Heart left ventricle (tissue), 16 donors: Measurements from ENCODE around the gene NRP1. TPM values are rescaled to one million over a fixed set of nuclear protein-coding genes. Genes with fewer than 3 reads are reported as not detected.

Experiments used
- ATAC-seq, 4 donors: fragments of 200-7000 bp; cut with Tn5 transposase; one replicate each; pipeline ENCODE4 v1.9.1; 2020 to 2022; ENCODE audit warnings: moderate library complexity in 4 of 4, mild to moderate bottlenecking in 3 of 4, moderate number of reproducible peaks in 1 of 4
- DNase-seq, 5 donors: peaks; one replicate each; pipeline ENCODE4 v3.0.0-alpha.2; 2020
- H3K27ac ChIP-seq, 12 donors: fragments of 200-600 bp; sonication (generic) in 4 of 12; one replicate each; pipeline versions ENCODE4 v1.5.0 to v1.8.0; 2016 to 2022; ENCODE audit warnings: mild to moderate bottlenecking in 2 of 12
- H3K27me3 ChIP-seq, 9 donors: fragments of 200-600 bp; sonication (generic) in 2 of 9; one replicate each; pipeline versions ENCODE4 v1.5.1 to v1.8.0; 2016 to 2022; ENCODE audit warnings: mild to moderate bottlenecking in 3 of 9
- H3K36me3 ChIP-seq, 9 donors: fragments of 200-600 bp; sonication (generic) in 2 of 9; one replicate each; pipeline versions ENCODE4 v1.5.0 to v1.8.0; 2018 to 2022; ENCODE audit warnings: mild to moderate bottlenecking in 2 of 9
- H3K4me1 ChIP-seq, 12 donors: fragments of 200-600 bp; sonication (generic) in 4 of 12; one replicate each; pipeline versions ENCODE4 v1.5.0 to v1.8.0; 2016 to 2022; ENCODE audit warnings: mild to moderate bottlenecking in 3 of 12
- H3K4me3 ChIP-seq, 12 donors: fragments of 200-600 bp; sonication (generic) in 4 of 12; one replicate each; pipeline versions ENCODE4 v1.5.0 to v1.8.0; 2017 to 2022; ENCODE audit warnings: mild to moderate bottlenecking in 9 of 12, moderate library complexity in 4 of 12
- H3K9me3 ChIP-seq, 12 donors: fragments of 200-600 bp; sonication (generic) in 4 of 12; one replicate each; pipeline versions ENCODE4 v1.5.0 to v1.8.0; 2016 to 2022; ENCODE audit warnings: mild to moderate bottlenecking in 1 of 12
- POLR2A ChIP-seq, 2 donors: fragments of 450-650 bp; IDR thresholded peaks; one replicate each; pipeline ENCODE4 v1.6.1; 2017; ENCODE audit warnings: antibody characterized with exemption in 2 of 2, mild to moderate bottlenecking in 2 of 2, moderate library complexity in 2 of 2
- WGBS, 4 donors: extraction: QIAGEN DNeasy Blood & Tissue Kit in 2 of 4; methylation state at CpG; one replicate each; pipeline versions ENCODE4 v1.1.5 to v1.1.7; 2013 to 2018; 5-methylcytosine and 5-hydroxymethylcytosine counted together
- intact Hi-C, 10 donors: fragments of 100-400 bp; cut with DNase I; formaldehyde crosslinking; loops; one replicate each; pipeline versions ENCODE4 v1.11.1 to v1.14.2; 2022
- polyA plus RNA-seq, 2 donors: library from polyadenylated mRNA; stranded (reverse); fragments of 200-250 nt; gene quantifications; one replicate each; pipeline ENCODE4 v1.2.3, GENCODE V29; 2013
- total RNA-seq, 9 donors: library from RNA; depleted of rRNA in 2 of 9; stranded (reverse); fragments of >200 nt in 2 of 9; fragmentation: NEBNext Ultra II Directional in 3 of 9; extraction: Animal tissue kit (Norgen Biotek cat#: 25700) in 3 of 9; gene quantifications; one replicate each; pipeline versions ENCODE4 v1.1.0 to v1.2.4, GENCODE V29; 2016 to 2023
- TF ChIP-seq, protein P1 (sequence below), 12 donors: fragments of 200-600 bp; sonication (generic) in 4 of 12; IDR thresholded peaks; one replicate each; pipeline versions ENCODE4 v1.5.0 to v1.8.0; 2018 to 2022; ENCODE audit warnings: antibody characterized with exemption in 12 of 12, mild to moderate bottlenecking in 5 of 12
- donor health status: ischemic (EF 13 %, LVEDD 7.1; RV severe dilation, severe dysfunction).
- donor health status: healthy with polysubstance abuse.
- donor health status: DM: no; HTN: yes; CAD: no.
- donor health status: DM: no; HTN: no; CAD: no.
- donor health status: ischemic (EF 25% LVEDD 6.9; RV normal size, moderate dysfunction).
- donor health status: ischemic (EF 25% LVEDD 5.7; RV mildly dilated, moderate dysfunction).
- donor health status: healthy.
- donor health status: DM: yes; HTN: yes; CAD: no.
- donor health status: ischemic (EF 35%, LVEDD 5.7; RV mildly dilated, moderate dysfunction).
- donor health status: nonischemic (EF 11% LVEDD 7.7; RV severe dilation, severe dysfunction).
- donor health status: DM: yes; HTN: yes; CAD: no.
- donor health status: PGD.
- donor health status: ischemic (EF 29% LVEDD 5.4; RV normal size, mild dysfunction).
- donor health status: nonischemic (EF 23%, LVEDD 6.1; RV moderate dilation, normal function).

The NRP1 gene
- total and polyA plus RNA-seq, 11 donors: 47.1 to 279 (median 152) TPM

DNA sequence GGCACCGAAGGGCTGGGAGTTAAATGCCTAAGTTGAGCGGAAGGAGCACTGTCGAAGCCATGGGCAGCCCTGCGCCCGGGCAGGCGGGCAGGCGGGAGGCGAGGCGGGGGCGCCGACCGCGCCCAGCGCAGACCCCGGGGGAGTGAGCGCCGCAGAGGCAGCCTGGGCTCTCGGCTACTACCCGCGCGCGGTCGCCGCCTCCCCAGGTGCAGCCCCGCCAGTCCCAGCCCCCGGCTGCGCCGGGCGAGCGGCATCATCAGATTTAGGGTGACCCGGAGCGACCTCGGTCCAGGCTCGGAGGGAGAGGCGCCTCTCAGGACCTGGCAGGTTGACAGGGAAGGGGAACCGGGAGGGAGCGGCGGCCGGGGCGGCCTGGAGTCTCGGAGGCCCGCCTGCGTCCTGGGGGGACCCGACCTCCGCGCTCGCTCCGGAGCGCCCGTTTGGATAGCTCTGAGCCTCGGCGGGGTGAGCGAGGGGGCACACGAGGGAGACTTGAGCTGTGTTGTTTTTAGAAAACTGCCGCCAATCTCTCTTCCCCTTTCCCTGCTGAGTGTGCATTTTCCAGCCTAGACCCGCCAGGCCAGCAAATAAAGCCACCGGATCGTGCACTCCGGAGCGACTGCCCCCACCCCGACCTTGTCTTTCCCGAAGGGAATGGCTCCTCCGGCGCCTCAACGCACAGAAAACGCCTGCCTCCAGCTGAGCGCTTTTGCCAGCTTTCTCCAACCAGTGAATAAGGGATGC lies 2.3 kb upstream of the NRP1 start:
- Histone ChIP-seq H3K4me3 (peak overlapping the region; percentile 53 to 92 (median 88)), H3K36me3 (no peaks in the 10 kb centered on the region), H3K4me1 (peaks cover 0 to 33% (median 22%) of the 10 kb centered on the region in 12 donors), H3K9me3 (no peaks in the 10 kb centered on the region), H3K27ac (peak overlapping the region; percentile 95 to 100 (median 98)), H3K27me3 (peaks cover 0 to 5% (median 0%) of the 10 kb centered on the region in 9 donors)
- intact Hi-C loops: loop anchor here in 9 of 10 donors (5.0 to 10.0 kb wide), 20 partner anchors 126 to 1301 kb away; no protein-coding TSS in a partner anchor
- TF ChIP-seq POLR2A (IDR thresholded peaks at IDR 0.05): no peak
- TF ChIP-seq, protein P1, sequence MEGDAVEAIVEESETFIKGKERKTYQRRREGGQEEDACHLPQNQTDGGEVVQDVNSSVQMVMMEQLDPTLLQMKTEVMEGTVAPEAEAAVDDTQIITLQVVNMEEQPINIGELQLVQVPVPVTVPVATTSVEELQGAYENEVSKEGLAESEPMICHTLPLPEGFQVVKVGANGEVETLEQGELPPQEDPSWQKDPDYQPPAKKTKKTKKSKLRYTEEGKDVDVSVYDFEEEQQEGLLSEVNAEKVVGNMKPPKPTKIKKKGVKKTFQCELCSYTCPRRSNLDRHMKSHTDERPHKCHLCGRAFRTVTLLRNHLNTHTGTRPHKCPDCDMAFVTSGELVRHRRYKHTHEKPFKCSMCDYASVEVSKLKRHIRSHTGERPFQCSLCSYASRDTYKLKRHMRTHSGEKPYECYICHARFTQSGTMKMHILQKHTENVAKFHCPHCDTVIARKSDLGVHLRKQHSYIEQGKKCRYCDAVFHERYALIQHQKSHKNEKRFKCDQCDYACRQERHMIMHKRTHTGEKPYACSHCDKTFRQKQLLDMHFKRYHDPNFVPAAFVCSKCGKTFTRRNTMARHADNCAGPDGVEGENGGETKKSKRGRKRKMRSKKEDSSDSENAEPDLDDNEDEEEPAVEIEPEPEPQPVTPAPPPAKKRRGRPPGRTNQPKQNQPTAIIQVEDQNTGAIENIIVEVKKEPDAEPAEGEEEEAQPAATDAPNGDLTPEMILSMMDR (IDR thresholded peaks at IDR 0.05): no peak
- ATAC-seq (peak in 3 of 4 donors; percentile 4 to 30 (median 19)), DNase-seq (peak; percentile 78 to 88 (median 82))
- WGBS, 4 donors: 0 to 1% (median 1%) methylated on average over 20 to 67 of the region's 67 CpGs

DNA sequence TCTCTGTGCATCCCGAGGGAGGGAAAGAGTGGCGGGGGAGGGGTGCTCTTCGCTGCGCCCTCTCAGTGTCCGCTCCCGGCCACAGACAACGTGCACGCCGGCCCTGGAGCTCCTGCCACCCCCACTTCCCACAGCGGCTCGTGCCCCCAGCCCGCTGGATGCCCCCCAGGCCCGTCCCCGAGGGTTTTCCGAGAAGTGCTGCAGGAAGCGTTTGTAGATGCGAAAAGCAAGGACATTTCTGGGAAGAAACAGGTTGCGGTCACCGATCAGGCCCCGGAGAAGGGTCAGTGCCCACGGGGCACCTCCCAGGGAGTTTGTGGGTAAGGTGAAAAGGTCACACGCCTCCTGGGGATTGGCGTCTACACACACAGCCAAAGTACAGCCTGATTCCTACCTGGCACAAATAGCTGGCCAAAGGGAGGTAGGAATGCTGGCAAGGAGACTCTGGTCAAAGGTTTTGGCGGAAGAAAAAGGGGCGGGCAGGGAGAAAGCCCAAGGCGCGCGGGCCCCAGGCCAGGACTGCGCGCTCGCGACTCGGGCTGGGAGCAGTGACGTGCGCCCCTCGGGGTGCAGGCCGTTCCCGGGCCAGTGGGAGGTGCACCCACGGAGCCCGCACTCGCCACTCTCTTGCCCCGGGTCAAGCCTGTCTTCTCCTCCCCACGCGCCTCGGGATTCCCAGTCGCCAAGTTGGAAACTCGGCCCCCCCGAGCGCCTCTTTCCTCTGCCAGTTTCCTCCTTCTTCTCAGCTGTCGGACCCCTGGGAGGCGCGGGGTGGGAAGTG lies 1.5 kb upstream of the NRP1 start:
- DNase-seq (peak; percentile 83 to 91 (median 86)), ATAC-seq (peak; percentile 49 to 63 (median 62))
- Histone ChIP-seq H3K4me1 (peaks cover 4 to 32% (median 17%) of the 10 kb centered on the region in 12 donors), H3K36me3 (no peaks in the 10 kb centered on the region), H3K9me3 (no peaks in the 10 kb centered on the region), H3K27me3 (peaks cover 0 to 5% (median 0%) of the 10 kb centered on the region in 9 donors), H3K4me3 (peak overlapping the region; percentile 53 to 92 (median 88)), H3K27ac (peak overlapping the region; percentile 95 to 100 (median 98))
- WGBS, 4 donors: 0 to 2% (median 1%) methylated on average over 43 to 52 of the region's 52 CpGs
- intact Hi-C loops: loop anchor here in 9 of 10 donors (2.0 to 10.0 kb wide), 23 partner anchors 126 to 1301 kb away; no protein-coding TSS in a partner anchor
- TF ChIP-seq POLR2A (IDR thresholded peaks at IDR 0.05): peak in 1 of 2 donors; percentile 54
- TF ChIP-seq, protein P1 (IDR thresholded peaks at IDR 0.05): peak in 4 of 12 donors; percentile 13 to 37 (median 27)

DNA sequence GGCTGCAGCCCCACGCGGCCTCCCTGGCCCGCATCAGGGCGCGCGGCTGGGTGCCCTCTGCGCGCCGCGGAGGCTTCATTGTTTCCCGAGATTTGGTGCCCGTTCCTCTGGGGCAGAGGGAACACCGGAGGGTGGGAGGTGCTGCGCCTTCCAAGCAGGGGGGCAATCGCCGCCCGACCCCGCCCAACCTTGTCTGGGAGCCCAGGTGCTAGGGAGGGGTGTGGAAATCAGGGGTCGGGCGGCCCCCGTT lies 1.0 kb upstream of the NRP1 start:
- H3K4me1 ChIP-seq: peaks cover 4 to 27% (median 15%) of the 10 kb centered on the region in 12 donors
- intact Hi-C loops: loop anchor here in 9 of 10 donors (2.0 to 10.0 kb wide), 23 partner anchors 127 to 1302 kb away; no protein-coding TSS in a partner anchor
- H3K27ac ChIP-seq: peak overlapping the region; percentile 95 to 100 (median 98)
- DNase-seq (no peak), ATAC-seq (peak in 1 of 4 donors; percentile 3)
- TF ChIP-seq, protein P1 (IDR thresholded peaks at IDR 0.05): no peak
- no peak for TF ChIP-seq POLR2A (IDR thresholded peaks at IDR 0.05)
- H3K27me3 ChIP-seq: peaks cover 0 to 5% (median 0%) of the 10 kb centered on the region in 9 donors
- H3K36me3 ChIP-seq: peaks cover 0 to 2% (median 0%) of the 10 kb centered on the region in 9 donors
- peak overlapping the region; percentile 53 to 92 (median 88) for H3K4me3 ChIP-seq
- 0 to 1% (median 1%) methylated on average over 15 to 21 of the region's 21 CpGs for WGBS, 4 donors
- no peaks in the 10 kb centered on the region for H3K9me3 ChIP-seq
